ENCODE data around the gene PIP4K2A. TPM values are rescaled to one million over a fixed set of nuclear protein-coding genes. Genes with fewer than 3 reads are reported as not detected.

PIP4K2A gene
- total RNA-seq, 4 donors from 2014 or later = 6.8 to 34.7 (median 15.4) TPM

GRCh38 chr10:22542773-22543172 is 171.6 kb downstream of the PIP4K2A start:
- Histone ChIP-seq H3K36me3 (peaks cover 0 to 61% (median 0%) of the 10 kb centered on the region in 3 donors), H3K27ac (no peak overlapping the region), H3K4me3 (no peak overlapping the region), H3K4me1 (no peaks in the 10 kb centered on the region), H3K27me3 (no peaks in the 10 kb centered on the region), H3K9me3 (no peaks in the 10 kb centered on the region)
- no peak for DNase-seq
- no peak for TF ChIP-seq CTCF (IDR thresholded peaks at IDR 0.05)

GRCh38 chr10:22541900-22542299 is 172.5 kb downstream of the PIP4K2A start:
- TF ChIP-seq POLR2A (IDR thresholded peaks at IDR 0.05) = no peak
- TF ChIP-seq CTCF (IDR thresholded peaks at IDR 0.05) = no peak
- no peaks in the 10 kb centered on the region for H3K27me3 ChIP-seq
- no peak overlapping the region for H3K4me3 ChIP-seq
- DNase-seq = no peak
- peaks cover 0 to 56% (median 0%) of the 10 kb centered on the region in 3 donors for H3K36me3 ChIP-seq
- H3K9me3 ChIP-seq = no peaks in the 10 kb centered on the region
- no peaks in the 10 kb centered on the region for H3K4me1 ChIP-seq
- no peak overlapping the region for H3K27ac ChIP-seq

GRCh38 chr10:22539579-22540298 is 174.6 kb downstream of the PIP4K2A start:
- no peaks in the 10 kb centered on the region for H3K9me3 ChIP-seq

GRCh38 chr10:22537810-22538209 is 176.6 kb downstream of the PIP4K2A start:
- no peak for TF ChIP-seq CTCF (IDR thresholded peaks at IDR 0.05)
- no peak for TF ChIP-seq POLR2A (IDR thresholded peaks at IDR 0.05)
- Histone ChIP-seq H3K27ac (no peak overlapping the region), H3K36me3 (peaks cover 0 to 44% (median 0%) of the 10 kb centered on the region in 3 donors)

More at GRCh38 chr10:22539579-22540298, 174.6 kb downstream of the PIP4K2A start:
- H3K27me3 ChIP-seq = no peaks in the 10 kb centered on the region
- no peak overlapping the region for H3K4me3 ChIP-seq
- peaks cover 0 to 52% (median 0%) of the 10 kb centered on the region in 3 donors for H3K36me3 ChIP-seq
- no peak for DNase-seq
- no peaks in the 10 kb centered on the region for H3K4me1 ChIP-seq
- H3K27ac ChIP-seq = no peak overlapping the region
- TF ChIP-seq POLR2A (IDR thresholded peaks at IDR 0.05) = no peak
- no peak for TF ChIP-seq CTCF (IDR thresholded peaks at IDR 0.05)

GRCh38 chr10:22536620-22537019 is 177.8 kb downstream of the PIP4K2A start:
- TF ChIP-seq CTCF (IDR thresholded peaks at IDR 0.05) (no peak), POLR2A (IDR thresholded peaks at IDR 0.05) (no peak)
- Histone ChIP-seq H3K27me3 (no peaks in the 10 kb centered on the region), H3K36me3 (peaks cover 0 to 37% (median 0%) of the 10 kb centered on the region in 3 donors), H3K9me3 (no peaks in the 10 kb centered on the region), H3K4me3 (no peak overlapping the region), H3K4me1 (no peaks in the 10 kb centered on the region), H3K27ac (no peak overlapping the region)
- no peak for DNase-seq

More at GRCh38 chr10:22537810-22538209, 176.6 kb downstream of the PIP4K2A start:
- Histone ChIP-seq H3K4me1 (no peaks in the 10 kb centered on the region), H3K27me3 (no peaks in the 10 kb centered on the region), H3K9me3 (no peaks in the 10 kb centered on the region), H3K4me3 (no peak overlapping the region)
- DNase-seq = no peak
